ENCODE data around the gene FAM120B.

The FAM120B gene

GRCh38 chr6:170446841-170447560, 140.4 kb downstream of the FAM120B start:
- TF ChIP-seq CTCF (IDR thresholded peaks at IDR 0.05; ENCODE audit: insufficient read depth, low read depth, low read length, missing control alignments), result no peak
- H3K4me3 ChIP-seq (ENCODE audit: low read length), result no peak overlapping the region
- DNase-seq (ENCODE audit: low read depth), result no peak

- no peak overlapping the region for H3K4me3 ChIP-seq (ENCODE audit: low read length)
- TF ChIP-seq CTCF (IDR thresholded peaks at IDR 0.05; ENCODE audit: insufficient read depth, low read depth, low read length, missing control alignments), result no peak
- DNase-seq (ENCODE audit: low read depth), result no peak
Measured at GRCh38 chr6:170447561-170447930, 141.0 kb downstream of the FAM120B start.

- TF ChIP-seq CTCF (IDR thresholded peaks at IDR 0.05; ENCODE audit: insufficient read depth, low read depth, low read length, missing control alignments), result no peak
- H3K4me3 ChIP-seq (ENCODE audit: low read length), result no peak overlapping the region
- DNase-seq (ENCODE audit: low read depth), result no peak
Measured at GRCh38 chr6:170448317-170448716, 141.8 kb downstream of the FAM120B start.

GRCh38 chr6:170448751-170449630, 142.4 kb downstream of the FAM120B start:
- no peak for TF ChIP-seq CTCF (IDR thresholded peaks at IDR 0.05; ENCODE audit: insufficient read depth, low read depth, low read length, missing control alignments)
- H3K4me3 ChIP-seq (ENCODE audit: low read length), result no peak overlapping the region
- no peak for DNase-seq (ENCODE audit: low read depth)

GRCh38 chr6:170449835-170450753, 143.5 kb downstream of the FAM120B start:
- no peak for DNase-seq (ENCODE audit: low read depth)
- H3K4me3 ChIP-seq (ENCODE audit: low read length), result no peak overlapping the region
- TF ChIP-seq CTCF (IDR thresholded peaks at IDR 0.05; ENCODE audit: insufficient read depth, low read depth, low read length, missing control alignments), result no peak

- DNase-seq (ENCODE audit: low read depth), result no peak
- no peak for TF ChIP-seq CTCF (IDR thresholded peaks at IDR 0.05; ENCODE audit: insufficient read depth, low read depth, low read length, missing control alignments)
- H3K4me3 ChIP-seq (ENCODE audit: low read length), result no peak overlapping the region
Measured at GRCh38 chr6:170450916-170451761, 144.6 kb downstream of the FAM120B start.

All from epithelial cell of esophagus (primary cell).